Mammary epithelial cell (primary cell): Measurements from ENCODE around the gene TRIP11.

Experiments
- EZH2 ChIP-seq: IDR thresholded peaks from 2 replicates; pipeline ENCODE4 v1.6.1; 2012; ENCODE audit warnings: low read length, inconsistent platforms, borderline replicate concordance
- TF ChIP-seq, protein P1 (sequence below), 2 donors: IDR thresholded peaks in 1 of 2; conservative IDR thresholded peaks in 1 of 2; 2 replicates each; pipeline ENCODE4 v1.5.1; 2011 to 2012; ENCODE audit warnings: inconsistent platforms in 2 of 2, low read length in 2 of 2, mild to moderate bottlenecking in 2 of 2, control low read depth in 1 of 2, low read depth in 1 of 2; ENCODE audit not compliant: insufficient read depth in 1 of 2; ENCODE audit errors: extremely low read depth in 1 of 2

DNA sequence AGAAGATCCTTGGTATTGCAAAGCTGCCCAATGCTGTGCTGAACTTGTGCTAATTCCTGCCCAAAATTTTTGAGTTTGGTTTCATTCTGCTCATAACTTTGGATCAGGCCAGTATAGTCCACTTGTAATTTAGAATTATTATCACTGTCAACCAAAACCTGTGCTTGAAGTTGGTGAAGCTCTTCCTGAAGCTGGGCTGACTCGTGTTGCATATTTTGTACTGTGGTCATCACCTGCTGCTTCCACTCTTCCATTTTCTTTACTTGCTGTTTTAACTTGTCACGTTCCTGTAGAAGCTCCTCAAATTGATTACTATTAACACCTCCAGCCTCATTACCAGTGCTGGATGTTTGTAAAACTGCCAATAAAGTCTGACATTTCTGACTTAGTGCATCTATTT lies 35.8 kb downstream of the TRIP11 start:
- TF ChIP-seq, protein P1, sequence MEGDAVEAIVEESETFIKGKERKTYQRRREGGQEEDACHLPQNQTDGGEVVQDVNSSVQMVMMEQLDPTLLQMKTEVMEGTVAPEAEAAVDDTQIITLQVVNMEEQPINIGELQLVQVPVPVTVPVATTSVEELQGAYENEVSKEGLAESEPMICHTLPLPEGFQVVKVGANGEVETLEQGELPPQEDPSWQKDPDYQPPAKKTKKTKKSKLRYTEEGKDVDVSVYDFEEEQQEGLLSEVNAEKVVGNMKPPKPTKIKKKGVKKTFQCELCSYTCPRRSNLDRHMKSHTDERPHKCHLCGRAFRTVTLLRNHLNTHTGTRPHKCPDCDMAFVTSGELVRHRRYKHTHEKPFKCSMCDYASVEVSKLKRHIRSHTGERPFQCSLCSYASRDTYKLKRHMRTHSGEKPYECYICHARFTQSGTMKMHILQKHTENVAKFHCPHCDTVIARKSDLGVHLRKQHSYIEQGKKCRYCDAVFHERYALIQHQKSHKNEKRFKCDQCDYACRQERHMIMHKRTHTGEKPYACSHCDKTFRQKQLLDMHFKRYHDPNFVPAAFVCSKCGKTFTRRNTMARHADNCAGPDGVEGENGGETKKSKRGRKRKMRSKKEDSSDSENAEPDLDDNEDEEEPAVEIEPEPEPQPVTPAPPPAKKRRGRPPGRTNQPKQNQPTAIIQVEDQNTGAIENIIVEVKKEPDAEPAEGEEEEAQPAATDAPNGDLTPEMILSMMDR (conservative IDR thresholded peaks at IDR 0.05 in 1 of 2, IDR thresholded peaks at IDR 0.05 in 1 of 2; ENCODE audit: extremely low read depth in 1 of 2, insufficient read depth in 1 of 2, low read depth in 1 of 2, low read length in 2 of 2), result no peak
- TF ChIP-seq EZH2, result no peak
